Tibial nerve (tissue), 4 donors: ENCODE results near the gene DGKQ.

Source experiments
- CTCF ChIP-seq, 5 experiments: fragments of 200-600 bp in 3 of 5; fragments of 450-650 bp in 2 of 5; sonication (generic) in 3 of 5; IDR thresholded peaks; one replicate each; pipeline ENCODE4 v1.5.1; 2016 to 2019; ENCODE audit warnings: antibody characterized with exemption in 5 of 5, mild to moderate bottlenecking in 3 of 5, moderate library complexity in 2 of 5
- EP300 ChIP-seq, 2 donors: sonication (generic); formaldehyde crosslinking; IDR thresholded peaks; one replicate each; pipeline ENCODE4 v1.6.1; 2017; ENCODE audit warnings: antibody characterized with exemption in 2 of 2, mild to moderate bottlenecking in 1 of 2
- POLR2A ChIP-seq, 2 donors: fragments of 450-650 bp; IDR thresholded peaks; one replicate each; pipeline ENCODE4 v1.6.1; 2017; ENCODE audit warnings: antibody characterized with exemption in 2 of 2, mild to moderate bottlenecking in 2 of 2, moderate library complexity in 2 of 2

- TF ChIP-seq CTCF (IDR thresholded peaks at IDR 0.05) (no peak), EP300 (IDR thresholded peaks at IDR 0.05) (no peak), POLR2A (IDR thresholded peaks at IDR 0.05) (no peak)
Measured at GRCh38 chr4:1003271-1004070, 30.1 kb upstream of the DGKQ start.
